Skeletal muscle cell (primary cell): Measurements from ENCODE around the gene LOXL3.
A peak's percentile ranks its signal among the peaks of the same experiment; 100 is the strongest.

Source experiments
- DNase-seq: peaks from one replicate; pipeline ENCODE4 v3.0.0-alpha.2; 2010; ENCODE audit warnings: low read depth
- H3K4me3 ChIP-seq: 2 replicates; pipeline ENCODE4 v1.5.1; 2011; ENCODE audit warnings: low read depth, mild to moderate bottlenecking, control low read depth, low read length, moderate library complexity

The LOXL3 gene

DNA sequence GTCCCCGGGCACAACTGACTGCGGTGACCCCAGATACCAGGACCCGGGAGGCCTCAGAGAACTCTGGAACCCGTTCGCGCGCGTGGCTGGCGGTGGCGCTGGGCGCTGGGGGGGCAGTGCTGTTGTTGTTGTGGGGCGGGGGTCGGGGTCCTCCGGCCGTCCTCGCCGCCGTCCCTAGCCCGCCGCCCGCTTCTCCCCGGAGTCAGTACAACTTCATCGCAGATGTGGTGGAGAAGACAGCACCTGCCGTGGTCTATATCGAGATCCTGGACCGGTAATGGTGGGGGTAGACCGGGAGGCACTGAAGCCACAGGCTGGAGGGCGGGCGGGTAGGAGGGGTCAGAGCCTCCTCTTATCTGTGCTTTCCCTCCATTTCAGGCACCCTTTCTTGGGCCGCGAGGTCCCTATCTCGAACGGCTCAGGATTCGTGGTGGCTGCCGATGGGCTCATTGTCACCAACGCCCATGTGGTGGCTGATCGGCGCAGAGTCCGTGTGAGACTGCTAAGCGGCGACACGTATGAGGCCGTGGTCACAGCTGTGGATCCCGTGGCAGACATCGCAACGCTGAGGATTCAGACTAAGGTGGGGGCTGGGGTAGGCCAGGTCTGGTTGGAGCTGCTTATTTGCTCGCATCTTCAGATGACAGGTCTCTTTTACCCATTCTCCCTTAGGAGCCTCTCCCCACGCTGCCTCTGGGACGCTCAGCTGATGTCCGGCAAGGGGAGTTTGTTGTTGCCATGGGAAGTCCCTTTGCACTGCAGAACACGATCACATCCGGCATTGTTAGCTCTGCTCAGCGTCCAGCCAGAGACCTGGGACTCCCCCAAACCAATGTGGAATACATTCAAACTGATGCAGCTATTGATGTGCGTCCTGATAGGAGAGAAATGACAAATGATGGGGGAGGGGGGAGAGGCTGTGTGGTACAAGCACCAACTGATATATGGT lies 23.2 kb downstream of the LOXL3 start:
- no peak for DNase-seq
- peak overlapping the region; percentile 74 for H3K4me3 ChIP-seq

DNA sequence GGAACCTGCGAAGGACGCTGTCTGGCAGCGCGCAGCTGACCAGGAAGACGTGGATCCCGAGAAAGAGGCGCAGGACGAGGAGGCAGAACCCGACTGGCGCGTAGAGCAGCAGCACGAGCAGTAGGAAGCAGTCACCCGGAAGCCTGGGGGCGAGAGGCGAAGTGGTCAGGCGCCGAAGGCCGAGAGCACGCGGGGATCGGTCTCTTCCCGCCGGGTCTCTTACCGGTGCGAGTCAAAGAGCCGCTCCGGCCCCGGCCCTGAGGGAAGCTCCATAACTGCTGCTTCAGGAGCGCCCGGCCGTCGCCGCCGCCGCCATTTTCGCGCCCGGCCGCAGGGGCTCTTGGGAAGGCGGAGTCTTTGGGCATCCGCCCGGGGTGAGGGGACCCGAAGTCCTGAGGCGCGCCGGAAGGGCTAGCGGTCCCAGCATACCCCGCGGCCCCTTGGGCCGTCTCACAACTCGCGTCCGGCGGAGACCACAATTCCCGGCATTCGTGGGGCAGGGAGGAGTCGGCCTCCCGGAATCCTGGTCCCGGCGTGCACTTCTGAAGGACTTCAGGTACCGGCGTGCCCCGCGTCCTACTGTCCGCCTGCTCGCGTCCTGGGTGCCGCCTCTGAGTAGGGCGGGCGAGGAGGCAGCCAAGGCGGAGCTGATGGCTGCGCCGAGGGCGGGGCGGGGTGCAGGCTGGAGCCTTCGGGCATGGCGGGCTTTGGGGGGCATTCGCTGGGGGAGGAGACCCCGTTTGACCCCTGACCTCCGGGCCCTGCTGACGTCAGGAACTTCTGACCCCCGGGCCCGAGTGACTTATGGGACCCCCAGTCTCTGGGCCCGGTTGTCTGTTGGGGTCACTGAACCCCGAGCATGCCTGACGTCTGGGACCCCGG lies 24.1 kb downstream of the LOXL3 start, which contains the start of the genes AUP1 and HTRA2:
AUP1 (minus strand) TSS at position 350 of the 882 bp plus-strand sequence; CDS start at position 273, 77 bp downstream.
HTRA2 (plus strand) TSS at position 577 of the 882 bp plus-strand sequence; CDS start at position 651, 74 bp downstream.
- DNase-seq: peak; percentile 97
- H3K4me3 ChIP-seq: peak within 1 kb of the TSS; percentile 74

DNA sequence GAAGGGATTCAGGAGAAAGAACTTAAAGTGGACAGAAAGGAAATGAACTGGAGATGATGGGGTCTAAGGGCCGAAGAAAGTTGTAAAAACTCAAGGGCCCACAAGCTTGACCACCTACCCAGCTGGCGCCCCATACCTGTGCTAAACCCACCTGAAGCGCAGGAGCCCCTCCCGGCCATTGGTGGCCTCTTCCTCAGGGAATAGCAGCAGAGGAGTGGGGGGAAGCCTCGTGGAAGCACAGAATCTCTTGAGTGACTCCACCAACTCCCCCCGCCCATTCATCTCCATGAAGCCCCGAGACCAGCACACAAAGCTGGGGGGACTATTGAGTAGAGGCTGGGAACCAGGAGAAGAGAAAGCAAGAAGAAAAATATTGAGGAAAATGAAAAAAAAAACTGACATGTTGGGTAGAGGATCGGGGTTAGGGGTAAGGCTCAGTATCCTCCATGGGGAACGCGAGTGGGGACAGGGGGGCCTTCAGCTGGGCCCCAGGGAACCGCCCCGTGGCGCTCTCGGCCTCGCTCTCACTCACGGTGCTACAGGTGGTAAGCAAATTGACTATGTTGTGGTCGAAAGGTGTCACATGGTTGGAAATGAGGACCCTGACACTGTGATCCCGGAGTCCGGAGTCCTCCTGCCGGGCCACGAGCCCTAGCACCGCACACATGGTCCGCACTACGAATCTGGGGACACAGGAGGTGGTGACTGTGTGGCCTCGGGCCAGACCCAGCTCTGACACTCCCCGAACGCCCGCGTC lies 25.0 kb downstream of the LOXL3 start:
- peak overlapping the region; percentile 74 for H3K4me3 ChIP-seq
- no peak for DNase-seq

DNA sequence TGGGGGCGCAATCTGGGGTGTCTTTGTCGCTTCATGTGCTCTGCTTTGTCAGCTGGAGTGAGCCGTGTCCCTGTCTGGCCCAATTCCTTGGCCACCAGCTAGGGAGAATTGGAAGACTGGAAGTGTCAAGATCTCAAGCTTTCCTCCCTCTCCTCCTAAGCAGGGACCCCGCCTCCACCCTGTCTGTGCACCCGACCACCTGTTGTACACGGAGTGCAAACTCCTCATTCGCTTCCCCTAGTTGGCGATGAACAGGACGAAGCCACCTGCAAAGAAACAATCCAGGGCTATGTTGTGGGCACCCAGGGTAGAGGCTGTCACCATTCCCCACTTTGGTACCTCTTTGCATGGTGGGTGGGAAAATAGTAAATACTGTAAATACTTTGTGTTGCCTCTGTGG lies 26.0 kb downstream of the LOXL3 start:
- H3K4me3 ChIP-seq: no peak overlapping the region
- no peak for DNase-seq

DNA sequence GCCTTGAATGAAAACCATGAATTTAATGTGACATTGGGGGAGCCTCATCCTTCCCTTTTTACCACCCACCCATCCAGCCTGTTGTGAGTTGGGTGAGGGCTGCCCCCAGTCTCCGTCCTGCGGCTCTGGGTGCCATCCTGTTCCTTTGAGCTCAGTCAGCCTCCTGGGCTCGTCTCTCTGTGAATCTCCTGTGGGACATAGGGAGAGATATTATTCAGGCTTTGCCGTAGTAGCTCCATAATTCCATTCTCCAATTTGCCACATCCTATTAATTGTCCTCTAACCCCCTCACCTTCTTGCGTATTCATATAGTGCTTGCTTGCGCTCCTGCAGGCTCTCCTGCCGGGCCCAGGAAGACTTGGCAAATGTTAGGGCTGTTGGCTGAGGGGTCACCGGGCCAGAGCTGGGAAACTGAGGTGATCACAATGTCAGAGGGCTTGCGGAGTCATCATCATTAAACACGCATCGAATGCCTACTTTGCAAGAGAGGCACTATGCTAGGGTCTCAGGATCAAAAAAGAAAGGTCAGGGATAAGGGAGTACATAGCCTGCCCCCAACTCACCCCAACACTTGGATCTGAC lies 27.0 kb downstream of the LOXL3 start:
- DNase-seq: no peak

DNA sequence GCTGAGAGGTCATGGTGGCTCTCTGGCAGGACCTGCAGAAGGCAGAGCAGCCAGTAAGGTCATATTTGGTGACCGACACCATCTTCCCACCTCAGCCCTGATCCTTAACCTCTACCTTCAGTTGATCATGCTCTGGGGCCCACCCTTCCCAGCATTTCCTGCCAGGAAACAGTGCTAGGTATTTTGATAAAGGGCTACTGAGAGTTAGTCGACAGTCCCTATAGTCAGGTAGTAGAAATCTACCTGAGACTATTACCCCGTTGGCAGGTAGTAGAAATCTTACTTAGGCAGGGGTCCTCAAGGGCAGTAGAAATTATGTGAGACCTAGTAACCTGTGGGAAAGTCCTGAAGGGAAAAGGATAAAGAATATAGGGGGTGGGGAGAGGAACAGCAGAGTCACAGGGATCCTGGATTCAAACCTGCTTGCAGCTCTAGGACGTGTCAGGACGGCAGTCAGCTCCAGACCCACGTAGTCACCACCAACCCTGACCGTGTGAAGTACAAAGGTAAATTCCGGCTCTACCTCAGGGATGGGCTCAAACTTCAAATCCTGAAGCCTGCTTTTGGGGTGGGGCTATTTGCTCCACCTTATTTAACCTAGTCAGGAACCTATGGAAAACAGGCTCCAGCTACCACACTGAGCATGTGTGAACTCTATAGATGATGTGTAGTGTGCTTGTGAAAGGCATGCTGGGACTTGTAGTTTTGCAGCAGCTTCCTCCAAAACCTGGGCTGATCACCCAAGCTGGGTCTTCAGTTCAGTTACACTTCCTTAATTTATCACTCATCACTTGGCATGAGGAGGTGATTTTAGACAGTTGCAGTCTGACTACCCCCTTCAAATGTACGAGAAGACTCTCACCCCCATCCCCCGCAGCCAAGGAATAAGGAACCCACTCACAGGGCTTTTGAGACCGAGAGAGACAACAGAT lies 27.8 kb downstream of the LOXL3 start, which contains the start of gene DQX1:
DQX1 (minus strand) TSS at position 515 of the 932 bp plus-strand sequence; CDS start at position 13, 502 bp downstream.
- no peak for DNase-seq
- no peak within 1 kb of the TSS for H3K4me3 ChIP-seq

More for the DNA sequence above, 27.0 kb downstream of the LOXL3 start:
- no peak overlapping the region for H3K4me3 ChIP-seq

DNA sequence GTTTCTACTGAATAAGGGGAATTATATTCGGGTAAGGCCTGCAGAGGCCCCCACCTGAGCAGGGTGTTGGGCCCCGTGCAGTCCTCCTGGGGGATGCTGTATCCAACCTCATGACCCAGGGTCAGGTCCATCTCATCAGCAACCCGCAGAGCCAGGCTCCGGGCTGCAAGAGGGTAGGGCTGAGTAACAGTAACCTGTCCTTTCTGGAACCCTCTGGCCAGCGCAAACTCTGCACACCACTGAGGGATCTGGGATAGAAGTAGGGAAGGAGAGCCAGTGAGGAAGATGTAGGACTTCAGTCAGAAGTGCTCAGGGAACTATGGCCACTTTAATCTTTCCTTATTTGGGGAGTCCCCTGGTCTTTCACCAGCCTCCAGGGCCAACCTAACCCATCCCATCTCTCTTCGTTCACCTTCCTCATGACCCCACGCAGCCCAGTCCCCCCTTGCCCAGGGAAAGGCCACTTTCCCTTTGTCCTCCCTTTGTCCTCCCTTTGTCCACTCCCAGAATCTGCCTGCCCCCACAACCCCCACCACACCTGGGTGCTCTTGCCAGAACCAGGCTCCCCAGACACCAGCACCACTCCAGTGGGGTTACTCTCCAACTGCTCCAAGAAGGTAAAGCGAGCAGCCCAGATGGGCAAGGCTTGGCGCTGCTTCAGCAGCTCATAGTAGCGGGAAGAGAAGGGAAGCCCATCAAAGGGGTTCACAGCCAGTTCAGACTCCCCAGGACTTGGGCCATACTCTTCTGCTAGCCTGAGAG lies 28.6 kb downstream of the LOXL3 start:
- no peak for DNase-seq
- H3K4me3 ChIP-seq: no peak overlapping the region

DNA sequence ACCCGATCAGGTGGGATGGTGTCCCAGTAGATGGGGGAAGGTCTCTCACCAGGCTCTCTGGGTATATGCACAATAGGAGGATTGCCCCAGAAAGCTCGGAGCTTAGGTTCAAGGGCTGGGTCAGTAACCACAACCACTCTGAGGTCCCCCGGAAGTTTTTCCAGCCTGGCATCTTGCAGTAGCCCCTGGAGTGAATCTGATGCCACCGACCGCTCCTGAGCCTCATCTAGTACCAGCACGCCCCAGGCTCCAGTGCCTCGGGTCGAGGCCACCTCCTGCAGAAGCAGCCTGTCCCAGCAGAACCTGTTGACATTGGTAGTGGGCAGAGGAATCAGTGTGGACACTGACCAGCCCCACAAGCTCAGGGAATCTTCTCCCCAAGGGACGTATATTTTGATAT lies 29.7 kb downstream of the LOXL3 start:
- no peak for DNase-seq
- H3K4me3 ChIP-seq: no peak overlapping the region

DNA sequence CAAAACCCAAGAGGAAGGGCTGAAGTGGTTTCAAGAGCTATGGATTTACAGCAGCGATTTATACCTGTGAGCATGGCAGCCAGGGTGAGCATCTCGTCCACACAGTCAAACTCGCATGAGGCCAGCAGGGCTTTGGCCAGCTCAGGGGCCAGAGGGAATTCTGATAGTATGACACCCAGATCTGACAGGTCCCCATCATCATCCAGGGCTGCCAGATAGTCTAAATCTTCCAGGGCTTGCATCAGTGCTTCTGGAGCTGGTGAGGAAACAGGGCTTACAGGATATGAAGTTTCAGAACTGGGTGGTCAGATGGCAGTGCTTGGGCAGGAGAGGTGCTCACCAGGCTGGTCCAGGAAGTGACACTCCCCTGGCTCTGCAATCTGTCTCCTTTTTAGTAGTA lies 31.2 kb downstream of the LOXL3 start:
- DNase-seq: no peak
- H3K4me3 ChIP-seq: no peak overlapping the region

DNA sequence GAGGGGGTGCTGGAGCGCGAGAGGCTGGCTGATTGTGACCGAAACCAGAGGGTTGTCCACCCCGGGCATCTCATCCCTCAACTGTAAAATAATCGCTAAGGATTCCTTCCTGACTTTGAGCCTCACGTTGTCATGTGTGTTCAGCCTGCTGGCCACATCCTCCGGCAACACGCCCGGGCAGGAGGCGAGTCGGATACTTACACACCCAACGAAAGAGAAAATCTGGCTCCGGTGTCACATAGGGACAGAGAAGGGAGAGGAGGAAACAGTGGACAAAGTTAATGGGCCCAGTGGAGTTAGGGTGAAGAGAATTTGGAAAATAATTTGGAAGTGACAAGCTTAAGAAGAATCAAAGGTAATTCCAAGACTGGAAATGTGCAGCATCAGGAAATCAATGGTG lies 37.1 kb downstream of the LOXL3 start:
- no peak overlapping the region for H3K4me3 ChIP-seq
- no peak for DNase-seq

DNA sequence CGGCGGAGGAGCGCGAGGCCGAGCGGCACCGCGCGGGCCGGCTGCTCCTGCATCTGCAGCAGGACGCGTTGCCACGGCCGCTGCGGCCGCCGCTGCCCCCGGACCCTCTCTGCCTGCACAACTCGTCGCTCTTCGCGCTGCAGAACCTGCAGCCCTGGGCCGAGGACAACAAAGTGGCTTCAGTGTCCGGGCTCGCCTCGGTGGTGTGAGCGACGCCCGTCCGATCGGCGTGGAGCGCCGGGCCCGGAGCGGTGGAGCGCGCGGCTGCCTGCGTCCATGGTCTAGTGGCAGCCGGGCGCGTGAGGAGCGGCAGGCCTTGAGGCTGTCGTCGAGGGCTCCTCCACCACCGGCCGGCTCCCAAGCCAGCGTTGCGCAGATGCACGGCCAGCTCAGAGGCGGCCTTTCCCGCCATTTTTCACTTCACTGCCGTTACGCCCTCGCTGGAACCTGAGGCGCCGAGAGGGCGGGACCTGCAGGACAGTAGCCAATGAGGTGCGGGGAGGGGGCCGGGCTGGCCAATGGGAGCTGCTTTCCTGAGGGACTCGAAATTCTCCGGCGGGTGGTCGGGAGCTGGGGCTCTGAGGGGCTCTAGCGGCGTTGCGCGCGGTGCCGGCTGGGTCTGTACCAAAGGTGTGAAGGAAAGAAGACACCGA lies 37.6 kb downstream of the LOXL3 start:
- H3K4me3 ChIP-seq: peak overlapping the region; percentile 17
- no peak for DNase-seq

DNA sequence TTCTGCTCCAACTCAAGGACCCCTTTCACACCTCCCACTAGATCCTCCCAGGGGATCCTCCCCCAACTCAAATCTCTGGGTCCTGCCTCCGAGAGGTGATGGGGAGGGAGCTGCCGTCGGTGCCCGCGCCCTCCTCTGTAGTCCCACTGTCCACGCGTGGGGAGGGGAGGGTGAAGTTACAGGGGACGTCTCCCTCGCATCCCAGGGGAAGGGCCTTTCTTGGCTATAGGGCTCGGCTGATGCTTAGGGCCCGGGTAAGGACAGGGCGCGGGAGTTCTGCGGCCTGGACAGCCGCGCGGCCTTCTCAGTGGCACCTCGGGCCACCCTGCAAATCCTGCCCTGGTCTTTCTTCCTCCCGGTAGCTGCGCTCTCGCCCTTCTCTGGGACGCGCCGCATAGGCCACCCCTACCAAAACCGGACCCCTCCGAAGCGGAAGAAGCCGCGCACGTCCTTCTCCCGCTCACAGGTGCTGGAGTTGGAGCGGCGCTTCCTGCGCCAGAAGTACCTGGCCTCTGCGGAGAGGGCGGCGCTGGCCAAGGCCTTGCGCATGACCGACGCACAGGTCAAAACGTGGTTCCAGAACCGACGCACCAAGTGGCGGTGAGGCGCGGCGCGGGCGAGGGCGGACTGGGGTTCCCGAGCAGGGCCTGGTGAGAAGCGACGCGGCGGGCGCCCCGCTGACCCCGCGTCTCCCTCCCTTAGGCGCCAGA lies 38.3 kb downstream of the LOXL3 start:
- no peak overlapping the region for H3K4me3 ChIP-seq
- no peak for DNase-seq

DNA sequence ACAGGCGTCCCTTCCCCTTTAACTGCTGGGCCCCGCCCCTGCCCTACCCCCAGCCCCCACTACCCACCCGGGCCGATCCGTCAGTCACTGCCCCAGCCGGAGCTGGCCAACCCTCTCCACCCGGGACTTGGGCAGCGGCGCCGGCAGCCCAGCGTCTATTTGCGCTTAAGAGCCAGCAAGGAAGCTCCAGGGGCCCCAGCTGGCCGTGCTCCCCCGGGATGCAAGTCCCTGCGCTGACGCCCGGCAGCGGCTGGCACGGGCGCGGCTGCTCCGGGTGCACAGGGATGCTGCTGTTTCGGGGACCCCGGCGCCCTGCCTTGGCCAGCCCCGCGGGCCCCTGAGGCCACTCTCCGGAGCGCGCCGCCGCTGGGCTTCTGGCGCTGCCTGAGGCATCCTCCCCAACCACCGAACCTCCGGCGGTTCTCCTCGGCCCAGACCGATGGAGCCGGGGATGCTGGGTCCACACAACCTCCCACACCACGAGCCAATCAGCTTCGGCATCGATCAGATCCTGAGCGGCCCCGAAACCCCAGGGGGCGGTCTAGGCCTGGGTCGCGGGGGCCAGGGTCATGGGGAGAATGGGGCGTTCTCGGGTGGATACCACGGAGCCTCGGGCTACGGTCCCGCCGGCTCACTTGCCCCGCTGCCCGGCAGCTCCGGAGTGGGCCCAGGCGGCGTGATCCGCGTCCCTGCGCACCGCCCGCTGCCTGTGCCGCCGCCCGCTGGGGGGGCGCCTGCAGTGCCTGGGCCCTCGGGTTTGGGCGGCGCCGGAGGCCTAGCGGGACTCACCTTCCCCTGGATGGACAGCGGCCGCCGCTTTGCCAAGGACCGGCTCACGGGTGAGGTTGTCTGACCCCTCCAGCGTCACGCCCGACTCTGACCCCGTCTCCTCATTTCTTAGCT lies 39.1 kb downstream of the LOXL3 start, which contains the start of gene TLX2:
TLX2 (plus strand) TSS at position 83 of the 903 bp plus-strand sequence; CDS start at position 440, 357 bp downstream.
- no peak within 1 kb of the TSS for H3K4me3 ChIP-seq
- no peak for DNase-seq

DNA sequence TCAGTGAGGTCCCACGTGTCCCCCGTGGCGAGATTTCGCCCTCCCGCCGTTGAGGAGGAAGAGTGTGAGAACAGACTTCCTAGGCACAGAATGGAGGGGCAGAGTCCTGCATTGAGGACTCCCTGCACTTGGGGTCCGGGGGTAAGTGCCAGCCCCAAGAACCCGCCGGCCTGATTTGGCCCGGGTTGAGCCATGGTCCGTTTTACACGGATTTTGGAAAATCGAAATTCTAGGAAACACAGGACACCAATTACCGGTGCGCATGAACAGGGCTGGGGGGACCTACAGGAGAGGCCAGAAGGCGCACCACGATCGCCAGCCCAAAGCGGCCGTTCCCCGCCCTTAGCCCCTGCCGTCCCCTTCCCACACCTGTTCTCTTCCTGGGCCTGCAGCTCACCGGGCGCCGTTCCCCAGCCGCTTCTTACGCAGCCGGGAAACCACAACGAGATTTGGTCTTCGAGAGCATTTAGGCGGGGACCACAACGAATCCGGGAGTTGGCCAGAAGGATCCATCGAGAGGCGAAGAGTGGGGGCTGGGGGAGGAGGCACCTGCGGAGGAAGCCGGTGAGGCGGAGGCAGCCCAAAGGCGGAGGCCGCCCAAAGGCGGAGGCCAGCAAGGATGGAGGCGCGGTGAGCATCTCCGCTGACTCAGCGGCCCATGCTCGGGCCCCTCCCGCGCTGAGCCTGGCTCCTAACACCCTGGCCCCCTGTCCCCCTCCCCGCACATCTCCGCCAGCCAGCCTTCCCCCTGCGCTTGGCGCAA lies 40.0 kb downstream of the LOXL3 start:
- DNase-seq: no peak
- H3K4me3 ChIP-seq: no peak overlapping the region
